LNCAP (cell line): ENCODE results near the gene SESN3.

Experiments used
- TF ChIP-seq, protein P1 (sequence below): fragments of 450-650 bp; IDR thresholded peaks from 2 replicates; pipeline ENCODE4 v1.5.1; 2017; ENCODE audit warnings: mild to moderate bottlenecking

SESN3 gene

DNA sequence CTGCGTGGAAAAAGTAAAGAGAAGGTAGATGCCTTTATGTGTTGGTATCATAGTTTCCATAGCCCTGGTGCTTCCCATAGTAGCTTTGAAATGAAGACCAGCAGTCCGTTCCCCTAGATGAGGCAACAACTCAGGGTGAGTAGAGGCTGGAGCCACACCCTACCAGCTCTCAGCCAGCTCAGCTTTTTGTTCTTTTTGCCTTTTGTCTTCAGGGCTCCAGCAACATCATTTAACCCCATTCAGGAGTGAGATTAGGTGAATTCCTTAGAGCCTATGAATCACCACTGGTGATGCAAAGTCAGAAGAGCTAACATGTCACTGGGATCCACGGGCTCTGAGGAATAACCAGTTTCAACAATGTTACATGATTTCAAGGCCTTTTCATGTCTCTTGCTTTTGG is 14.0 kb upstream of the SESN3 start:
- TF ChIP-seq, protein P1, sequence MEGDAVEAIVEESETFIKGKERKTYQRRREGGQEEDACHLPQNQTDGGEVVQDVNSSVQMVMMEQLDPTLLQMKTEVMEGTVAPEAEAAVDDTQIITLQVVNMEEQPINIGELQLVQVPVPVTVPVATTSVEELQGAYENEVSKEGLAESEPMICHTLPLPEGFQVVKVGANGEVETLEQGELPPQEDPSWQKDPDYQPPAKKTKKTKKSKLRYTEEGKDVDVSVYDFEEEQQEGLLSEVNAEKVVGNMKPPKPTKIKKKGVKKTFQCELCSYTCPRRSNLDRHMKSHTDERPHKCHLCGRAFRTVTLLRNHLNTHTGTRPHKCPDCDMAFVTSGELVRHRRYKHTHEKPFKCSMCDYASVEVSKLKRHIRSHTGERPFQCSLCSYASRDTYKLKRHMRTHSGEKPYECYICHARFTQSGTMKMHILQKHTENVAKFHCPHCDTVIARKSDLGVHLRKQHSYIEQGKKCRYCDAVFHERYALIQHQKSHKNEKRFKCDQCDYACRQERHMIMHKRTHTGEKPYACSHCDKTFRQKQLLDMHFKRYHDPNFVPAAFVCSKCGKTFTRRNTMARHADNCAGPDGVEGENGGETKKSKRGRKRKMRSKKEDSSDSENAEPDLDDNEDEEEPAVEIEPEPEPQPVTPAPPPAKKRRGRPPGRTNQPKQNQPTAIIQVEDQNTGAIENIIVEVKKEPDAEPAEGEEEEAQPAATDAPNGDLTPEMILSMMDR: no peak

DNA sequence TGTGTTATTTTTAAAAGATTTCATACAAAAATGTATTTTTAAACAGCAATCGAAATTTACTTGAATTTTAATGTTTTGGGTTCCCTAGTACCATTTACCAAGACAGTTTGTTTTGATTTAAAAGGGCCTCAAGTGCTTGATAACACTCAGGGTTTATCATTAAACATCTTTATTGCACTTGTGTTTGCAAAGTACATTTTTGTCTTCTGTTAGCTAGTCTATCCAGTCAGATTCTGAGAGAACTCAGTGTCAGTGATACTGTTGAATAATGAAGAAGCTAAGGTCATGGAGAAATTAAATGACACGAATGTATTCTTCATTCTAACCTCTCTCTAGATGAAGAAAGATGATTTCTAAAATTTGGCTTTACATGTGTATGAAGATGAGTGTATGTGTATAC is 12.7 kb upstream of the SESN3 start:
- TF ChIP-seq, protein P1: no peak

- TF ChIP-seq, protein P1: no peak
Measured at GRCh38 chr11:95242845-95243605, 12.0 kb upstream of the SESN3 start.

GRCh38 chr11:95242091-95242844 is 11.3 kb upstream of the SESN3 start:
- TF ChIP-seq, protein P1: no peak

- TF ChIP-seq, protein P1: no peak
Measured at GRCh38 chr11:95241681-95242081, 10.7 kb upstream of the SESN3 start.

DNA sequence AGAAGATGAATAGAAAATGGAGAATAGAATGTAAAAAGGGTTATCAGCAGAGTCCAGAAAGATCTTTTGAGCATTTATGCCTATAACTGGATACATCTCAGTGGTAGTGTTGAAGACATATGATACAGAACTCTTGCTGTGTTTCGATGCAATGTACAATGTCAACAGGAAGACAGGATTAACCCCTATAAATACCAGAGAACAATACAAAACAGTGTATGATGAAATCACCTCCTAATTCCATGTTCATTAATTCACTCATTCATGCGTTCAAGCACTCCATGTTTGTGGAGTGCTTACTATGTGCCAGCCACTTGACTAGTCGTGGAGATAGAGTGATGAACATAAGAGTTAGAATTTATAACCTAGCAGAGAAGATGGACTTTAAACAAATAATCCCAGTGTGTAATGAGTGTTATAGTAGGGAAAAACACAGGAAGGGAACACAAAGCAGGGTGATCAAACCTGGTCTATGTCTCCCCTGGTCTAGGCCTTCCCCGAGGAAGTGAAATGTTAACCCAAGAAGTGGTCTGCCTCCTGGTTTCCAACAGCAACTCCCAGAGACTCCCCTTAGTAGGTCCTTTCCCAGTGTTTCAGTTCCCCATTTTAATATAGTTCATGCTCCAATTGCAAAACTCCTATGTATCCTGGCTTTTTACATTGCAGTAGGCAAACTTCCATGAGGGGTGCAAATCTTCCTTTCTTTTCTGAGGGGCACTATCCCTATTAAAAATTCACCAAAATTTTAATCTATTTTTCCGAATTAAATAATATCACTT is 9.1 kb upstream of the SESN3 start:
- TF ChIP-seq, protein P1: no peak

DNA sequence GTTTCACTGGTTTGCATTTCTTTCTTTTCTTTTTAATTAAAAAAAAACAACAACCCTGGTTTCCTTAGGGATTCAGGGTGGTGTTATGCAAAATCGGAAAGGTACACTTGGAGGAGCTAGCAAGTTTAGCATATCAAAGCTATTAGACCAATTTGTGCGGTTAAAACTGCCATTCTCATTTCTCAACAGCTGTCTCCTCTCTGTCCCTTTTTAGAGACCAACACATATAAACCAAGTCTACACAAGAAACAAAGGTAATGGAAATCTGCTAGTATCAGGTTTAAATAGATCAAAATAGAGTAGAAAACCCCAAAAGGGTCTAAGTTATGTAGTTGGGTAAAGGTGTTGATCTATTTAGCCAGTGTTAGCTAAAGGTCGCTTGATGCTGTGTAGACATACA is 1.7 kb upstream of the SESN3 start:
- TF ChIP-seq, protein P1: no peak
